ENCODE results near the gene NUS1. TPM values are rescaled to one million over a fixed set of nuclear protein-coding genes. Genes with fewer than 3 reads are reported as not detected.
"Not testable (repeated sequence)": the region's sequence is repeated elsewhere in the genome, so short reads cannot be mapped to it uniquely, and the experiment has no call there.

NUS1 gene
- total RNA-seq, 4 donors from 2014 or later: 35.5 to 44.0 (median 41.4) TPM

- no peak for DNase-seq
- Histone ChIP-seq H3K4me3 (replicated peaks in 1 of 3) (no peak overlapping the region), H3K36me3 (no peaks in the 10 kb centered on the region), H3K9me3 (no peaks in the 10 kb centered on the region), H3K27ac (no peak overlapping the region), H3K4me1 (peaks cover 18% of the 10 kb centered on the region in 2 donors), H3K27me3 (no peaks in the 10 kb centered on the region)
- 85 to 89% methylated on average over 1 of the region's 1 CpG for WGBS, 2 donors
- TF ChIP-seq CTCF (IDR thresholded peaks at IDR 0.05) (no peak), POLR2A (IDR thresholded peaks at IDR 0.05) (no peak)
- intact Hi-C loops (cut with DNase I): no loop called here
Measured at GRCh38 chr6:117687021-117687648, 11.9 kb downstream of the NUS1 start.

- H3K4me1 ChIP-seq; H3K36me3 ChIP-seq; intact Hi-C loops (cut with DNase I); H3K9me3 ChIP-seq; H3K27ac ChIP-seq; DNase-seq; H3K27me3 ChIP-seq; H3K4me3 ChIP-seq (replicated peaks in 1 of 3): not testable (repeated sequence)
- WGBS, 2 donors: 98 to 99% methylated on average over 4 of the region's 4 CpGs
Measured at GRCh38 chr6:117689584-117689983, 14.3 kb downstream of the NUS1 start.

- H3K4me1 ChIP-seq: no peaks in the 10 kb centered on the region
- no peak overlapping the region for H3K27ac ChIP-seq
- H3K36me3 ChIP-seq: peaks cover 7 to 8% of the 10 kb centered on the region in 2 donors
- H3K27me3 ChIP-seq: no peaks in the 10 kb centered on the region
- TF ChIP-seq POLR2A (IDR thresholded peaks at IDR 0.05) (no peak), CTCF (IDR thresholded peaks at IDR 0.05) (no peak)
- no peak for DNase-seq
- H3K4me3 ChIP-seq (replicated peaks in 1 of 3): no peak overlapping the region
- 79 to 93% methylated on average over 3 of the region's 3 CpGs for WGBS, 2 donors
- no peaks in the 10 kb centered on the region for H3K9me3 ChIP-seq
- intact Hi-C loops (cut with DNase I): no loop called here
Measured at GRCh38 chr6:117706504-117706903, 31.2 kb downstream of the NUS1 start.

- H3K36me3 ChIP-seq; intact Hi-C loops (cut with DNase I); DNase-seq; H3K4me3 ChIP-seq (replicated peaks in 1 of 3); H3K27ac ChIP-seq; H3K9me3 ChIP-seq; H3K27me3 ChIP-seq; H3K4me1 ChIP-seq: not testable (repeated sequence)
- WGBS, 2 donors: 79 to 88% methylated on average over 6 of the region's 7 CpGs
Measured at GRCh38 chr6:117706936-117707509, 31.8 kb downstream of the NUS1 start.

GRCh38 chr6:117711369-117711768, 36.1 kb downstream of the NUS1 start:
- peaks cover under 1 to 4% of the 10 kb centered on the region in 2 donors for H3K36me3 ChIP-seq
- no peaks in the 10 kb centered on the region for H3K27me3 ChIP-seq
- DNase-seq: no peak
- no peak overlapping the region for H3K4me3 ChIP-seq (replicated peaks in 1 of 3)
- no peaks in the 10 kb centered on the region for H3K4me1 ChIP-seq
- intact Hi-C loops (cut with DNase I): no loop called here
- no peaks in the 10 kb centered on the region for H3K9me3 ChIP-seq
- TF ChIP-seq POLR2A (IDR thresholded peaks at IDR 0.05) (no peak), CTCF (IDR thresholded peaks at IDR 0.05) (no peak)
- no peak overlapping the region for H3K27ac ChIP-seq

GRCh38 chr6:117718895-117719294, 43.6 kb downstream of the NUS1 start:
- Histone ChIP-seq H3K27ac (no peak overlapping the region), H3K4me1 (no peaks in the 10 kb centered on the region), H3K4me3 (replicated peaks in 1 of 3) (no peak overlapping the region), H3K9me3 (no peaks in the 10 kb centered on the region), H3K36me3 (no peaks in the 10 kb centered on the region), H3K27me3 (no peaks in the 10 kb centered on the region)
- DNase-seq: no peak
- intact Hi-C loops (cut with DNase I): no loop called here
- no peak for TF ChIP-seq CTCF (IDR thresholded peaks at IDR 0.05)
- no peak for TF ChIP-seq POLR2A (IDR thresholded peaks at IDR 0.05)

GRCh38 chr6:117721520-117721919, 46.3 kb downstream of the NUS1 start:
- H3K4me3 ChIP-seq (replicated peaks in 1 of 3); H3K36me3 ChIP-seq; H3K4me1 ChIP-seq; H3K27me3 ChIP-seq; DNase-seq; H3K9me3 ChIP-seq; H3K27ac ChIP-seq; intact Hi-C loops (cut with DNase I): not testable (repeated sequence)
- 96% methylated on average over 12 of the region's 12 CpGs for WGBS, 2 donors
